Fibroblast of lung (primary cell): ENCODE measurements around the gene RELA.

Experiments used
- CTCF ChIP-seq, 2 donors: IDR thresholded peaks in 1 of 2; conservative IDR thresholded peaks in 1 of 2; 1 replicate in 1 of 2; 2 replicates in 1 of 2; pipeline ENCODE4 v1.5.1; 2011 to 2012; ENCODE audit warnings: low read length in 2 of 2, control low read depth in 1 of 2, inconsistent platforms in 1 of 2, low read depth in 1 of 2, mild to moderate bottlenecking in 1 of 2
- EZH2 ChIP-seq: IDR thresholded peaks from 2 replicates; pipeline ENCODE4 v1.5.1; 2012; ENCODE audit warnings: low read length, control low read depth, mild to moderate bottlenecking; ENCODE audit errors: missing control alignments

- TF ChIP-seq CTCF (conservative IDR thresholded peaks at IDR 0.05 in 1 of 2, IDR thresholded peaks at IDR 0.05 in 1 of 2; ENCODE audit: low read depth in 1 of 2, low read length in 2 of 2) (no peak), EZH2 (no peak)
Observed at GRCh38 chr11:65698205-65698604, 35.5 kb upstream of the RELA start.
